ENCODE results near the gene TTC34.

TTC34 gene

DNA sequence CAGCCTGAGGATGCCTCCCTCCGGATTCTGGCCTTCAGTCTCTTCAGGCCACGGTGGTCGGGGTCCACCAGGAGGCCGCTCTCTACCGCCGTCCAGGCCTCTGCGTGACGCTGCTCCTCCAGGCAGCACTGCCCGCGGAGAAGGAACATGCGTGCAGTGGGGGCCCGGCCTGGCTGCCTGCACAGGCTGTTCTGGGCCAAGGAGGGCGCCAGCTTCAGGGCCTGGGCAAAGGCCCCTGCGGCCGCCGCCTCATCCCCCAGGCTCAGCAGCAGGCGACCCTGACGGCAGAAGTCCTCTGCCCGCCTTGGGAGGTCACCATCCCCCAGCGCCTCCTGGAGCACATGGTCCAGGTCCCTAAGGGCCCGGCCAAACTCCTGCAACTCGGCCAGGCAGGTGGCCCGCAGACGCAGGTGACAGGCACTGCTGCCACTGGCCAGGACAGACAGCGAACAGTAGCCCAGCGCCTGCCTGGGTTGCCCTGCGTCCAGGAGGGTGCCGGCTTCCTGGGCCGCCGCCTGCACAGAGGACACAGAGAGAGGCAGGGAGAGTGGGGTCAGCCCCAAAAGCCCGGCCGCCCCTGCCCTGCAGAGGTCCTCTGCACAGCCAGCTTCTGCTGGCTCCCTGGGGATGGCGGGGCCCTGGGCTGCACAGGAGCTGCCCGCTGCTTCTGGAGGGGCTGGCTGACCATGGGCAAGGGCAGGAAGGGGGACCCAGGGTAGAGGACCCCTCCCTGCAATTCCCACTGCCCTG, 159.9 kb downstream of the TTC34 start:
- DNase-seq (ENCODE audit: low spot score): no peak

DNA sequence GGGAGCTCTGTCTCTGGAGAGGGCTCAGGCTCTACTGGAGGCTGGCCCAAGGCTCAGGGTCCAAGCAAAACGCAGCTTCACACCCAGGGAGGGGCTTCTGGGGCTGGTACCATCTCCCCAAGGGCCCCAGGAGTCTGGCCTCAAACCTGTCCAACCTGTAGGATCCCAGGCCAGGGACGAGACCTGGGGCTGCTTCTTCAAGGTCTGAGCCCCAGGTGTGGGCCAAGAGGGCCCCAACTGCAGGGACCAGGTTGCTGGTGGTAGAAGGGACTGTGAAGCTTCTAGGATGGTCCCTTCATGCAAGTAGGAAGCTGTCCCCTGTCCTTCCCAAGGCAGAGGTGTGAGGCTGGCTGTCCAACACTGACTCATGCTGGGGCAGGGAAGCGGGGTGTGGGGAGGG, 160.9 kb downstream of the TTC34 start:
- DNase-seq (ENCODE audit: low spot score): no peak

DNA sequence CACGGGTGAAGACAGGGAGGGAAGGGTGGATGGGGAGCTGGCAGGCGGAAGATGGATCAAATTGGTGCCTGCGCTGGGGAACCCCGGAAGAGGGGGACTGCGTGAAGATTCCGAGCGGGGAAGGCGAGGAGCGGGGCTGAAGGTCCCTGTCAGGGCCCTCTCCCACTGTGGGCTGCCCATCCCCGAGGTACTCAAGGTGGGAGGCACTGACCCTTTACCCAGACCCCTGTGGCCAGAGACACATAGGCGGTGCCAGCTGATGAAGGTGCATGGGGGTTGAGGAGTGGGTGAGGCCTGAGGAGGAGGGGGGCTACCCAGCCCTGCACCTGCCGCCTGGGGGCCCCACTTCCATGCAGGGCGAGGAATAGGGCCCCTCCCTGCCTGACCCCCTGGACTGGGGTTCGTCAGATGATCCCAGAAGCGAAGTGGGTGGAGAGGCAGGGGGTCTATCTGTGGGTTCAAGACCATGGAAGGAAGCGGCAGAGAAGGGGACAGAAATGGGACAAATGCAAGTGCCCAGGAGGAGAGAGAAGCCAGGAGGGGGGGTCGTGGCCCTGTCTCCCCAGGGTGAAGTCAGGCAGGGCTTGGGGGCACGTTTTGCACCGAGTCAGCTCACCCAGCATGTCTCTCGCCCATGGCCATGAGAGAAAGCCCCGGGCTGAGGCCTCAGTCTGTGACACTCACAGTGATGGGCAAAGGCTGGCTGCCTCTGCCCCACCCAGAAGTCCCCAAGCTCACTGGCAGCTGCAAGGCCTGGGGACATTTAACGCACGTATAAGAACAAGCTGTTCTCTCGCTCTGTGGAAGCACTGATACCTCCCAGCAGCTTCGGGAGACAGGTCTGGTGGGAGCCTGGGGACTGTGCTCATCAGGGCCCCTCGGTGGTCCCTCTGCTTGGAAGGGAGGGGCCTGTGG, 161.6 kb downstream of the TTC34 start:
- no peak for DNase-seq (ENCODE audit: low spot score)

DNA sequence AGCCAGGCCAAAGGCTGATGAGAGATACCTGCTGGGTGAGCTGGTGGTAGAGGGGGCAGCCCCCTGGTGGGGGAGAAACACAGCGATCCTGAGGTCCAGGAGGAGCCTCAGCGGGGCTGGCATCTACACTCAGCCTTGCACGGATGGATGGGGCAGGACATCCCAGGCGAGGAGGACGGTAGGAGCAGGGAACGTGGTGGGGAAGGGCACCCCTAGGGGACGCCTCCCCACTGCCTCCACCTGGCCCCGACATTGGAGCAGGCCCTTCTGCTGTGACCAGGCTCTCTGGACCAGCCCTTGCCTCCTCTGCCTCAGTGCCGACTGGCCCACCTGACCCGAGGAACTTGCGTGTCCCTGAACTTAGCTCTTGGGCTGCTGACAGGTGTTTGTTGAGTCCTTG, 162.3 kb downstream of the TTC34 start:
- no peak for DNase-seq (ENCODE audit: low spot score)

DNA sequence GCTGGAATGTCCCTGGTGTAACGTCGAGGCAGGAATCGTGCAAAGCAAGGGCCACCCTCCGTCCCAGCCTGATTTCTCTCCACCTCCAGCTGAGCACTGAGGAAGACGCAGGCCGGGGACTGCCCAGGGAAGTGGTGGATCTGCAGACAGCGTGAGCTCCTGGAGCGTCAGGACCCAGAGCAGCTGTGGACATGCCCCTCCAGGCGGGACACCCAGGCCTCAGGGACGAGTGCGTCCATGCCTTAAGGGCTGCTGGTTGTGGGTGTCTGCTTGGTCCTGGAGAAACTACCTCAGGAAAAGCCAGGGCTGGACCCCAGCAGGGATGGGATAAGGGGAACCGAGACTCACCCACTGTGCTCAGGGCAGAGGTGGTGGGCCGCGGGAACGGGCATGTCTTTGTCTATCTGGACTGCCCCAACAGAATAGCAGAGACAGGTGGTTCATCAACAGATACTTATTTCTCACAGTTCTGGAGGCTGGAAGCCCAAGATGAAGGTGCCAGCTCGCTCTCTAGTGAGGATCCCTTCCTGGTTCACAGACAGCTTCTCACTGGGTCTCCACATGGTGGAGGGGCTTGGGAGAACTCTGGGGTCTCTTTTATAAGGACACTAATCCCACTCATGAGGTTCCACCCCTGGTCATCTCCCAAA, 162.9 kb downstream of the TTC34 start:
- DNase-seq (ENCODE audit: low spot score): no peak

DNA sequence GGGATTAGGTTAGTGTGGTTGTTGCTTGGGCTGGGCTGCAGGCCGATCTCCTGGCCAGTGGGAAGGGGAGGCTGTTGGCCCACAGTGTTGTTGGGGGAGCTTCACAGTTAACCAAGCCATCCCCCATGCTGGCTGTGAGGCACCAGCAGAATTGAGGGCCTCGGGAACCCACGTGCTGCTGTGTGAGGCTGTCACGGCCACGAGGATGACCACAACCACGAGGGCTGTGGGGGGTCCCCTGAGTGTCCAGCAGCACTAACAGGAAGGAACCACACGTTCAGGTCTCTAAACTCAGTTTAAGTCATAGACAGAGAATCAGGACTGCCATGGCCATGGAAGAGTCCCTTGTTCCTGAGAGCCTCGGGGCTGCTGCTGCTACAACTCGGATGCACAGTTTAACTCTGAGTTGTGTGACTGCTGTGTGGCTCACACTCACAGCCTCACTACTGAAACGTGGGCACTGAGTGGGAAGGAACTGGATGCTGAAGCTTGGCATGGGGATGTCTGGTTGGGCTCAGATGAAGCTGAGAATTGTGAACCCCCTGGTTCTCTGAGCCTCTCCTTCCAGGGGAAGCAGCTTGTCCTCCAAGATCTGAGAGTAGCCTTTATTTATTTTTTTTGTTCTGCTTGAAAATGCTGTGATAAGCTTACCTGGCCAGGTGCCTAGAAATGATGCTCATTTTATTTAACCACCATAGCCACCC, 163.9 kb downstream of the TTC34 start:
- no peak for DNase-seq (ENCODE audit: low spot score)

DNA sequence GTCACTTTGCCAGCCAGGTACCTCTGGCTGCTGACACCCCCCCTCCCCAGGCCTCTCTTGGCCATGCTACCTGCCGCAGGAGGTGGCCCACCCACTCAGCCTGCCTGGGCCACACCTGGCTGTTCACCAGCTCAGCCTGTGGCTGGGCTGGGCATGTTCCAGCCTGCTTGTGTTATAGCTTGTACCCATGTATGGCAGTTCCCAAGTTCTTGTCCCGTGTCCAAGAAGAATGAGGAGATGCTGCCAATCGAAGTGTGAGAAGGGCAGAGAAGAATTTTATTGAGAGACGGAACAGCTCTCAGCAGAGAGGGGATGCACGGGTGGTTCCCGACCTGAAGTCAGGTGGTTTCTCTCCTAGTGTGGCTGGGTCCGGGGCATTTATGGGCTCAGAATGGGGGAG, 164.8 kb downstream of the TTC34 start:
- DNase-seq (ENCODE audit: low spot score): no peak

DNA sequence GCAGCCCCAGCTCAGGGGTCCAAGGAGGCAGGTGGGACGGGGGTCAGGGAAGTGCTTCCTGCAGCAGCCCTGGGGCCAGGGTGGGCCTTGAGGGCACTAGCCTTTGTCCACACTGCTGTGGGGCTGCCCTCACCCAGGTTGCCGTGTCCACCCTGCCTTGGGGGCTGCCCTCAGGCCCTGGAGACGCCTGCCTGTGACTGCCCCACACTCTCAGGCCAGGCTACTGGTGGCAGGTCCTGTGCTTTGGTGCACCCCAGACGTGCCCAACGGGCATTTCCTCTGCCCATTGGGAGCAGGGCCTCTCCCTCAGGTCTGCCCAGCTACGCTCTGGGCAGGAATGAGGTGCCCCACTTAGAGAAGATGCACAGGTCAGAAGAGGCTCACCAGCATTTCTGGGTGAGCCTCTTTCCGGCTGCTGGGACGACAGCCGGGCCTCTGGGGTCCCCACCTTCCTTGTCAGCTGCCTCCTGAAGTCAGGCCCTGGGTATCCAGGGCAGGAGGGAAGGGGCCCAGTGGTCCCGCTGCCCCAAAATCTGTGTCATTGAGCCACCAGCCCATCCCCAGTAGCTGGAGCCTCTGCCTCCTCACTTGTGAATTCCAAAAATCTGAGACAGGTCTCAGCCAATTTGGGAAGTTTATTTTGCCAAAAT, 166.0 kb downstream of the TTC34 start:
- no peak for DNase-seq (ENCODE audit: low spot score)

DNA sequence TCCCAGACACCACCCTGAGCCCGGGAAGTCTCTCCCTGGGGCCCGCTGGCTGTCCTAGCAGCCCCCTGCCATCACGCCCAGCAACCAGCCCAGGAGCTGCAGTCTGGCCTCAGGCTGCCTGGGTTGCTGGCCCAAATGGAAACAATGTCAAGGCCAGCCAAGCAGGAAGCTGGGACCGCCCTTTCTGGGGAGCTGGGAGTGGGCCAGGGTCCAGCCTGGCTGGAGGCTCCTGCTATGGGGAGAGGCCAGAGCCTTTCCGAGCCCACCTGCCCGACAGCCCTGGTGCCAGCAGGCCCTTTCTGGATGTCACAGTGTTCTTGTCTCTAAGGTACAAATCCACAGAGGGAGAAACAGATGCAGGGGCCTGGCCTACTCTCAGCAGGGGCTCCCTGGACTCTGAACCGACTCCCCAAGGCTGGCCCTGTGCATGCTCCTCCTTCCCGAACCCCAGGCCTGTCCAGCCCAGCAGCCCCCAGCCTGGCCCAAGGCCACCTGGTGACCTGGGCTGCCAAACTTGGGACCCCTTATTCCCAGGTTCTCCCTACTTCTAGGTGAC, 167.5 kb downstream of the TTC34 start:
- DNase-seq (ENCODE audit: low spot score): no peak

DNA sequence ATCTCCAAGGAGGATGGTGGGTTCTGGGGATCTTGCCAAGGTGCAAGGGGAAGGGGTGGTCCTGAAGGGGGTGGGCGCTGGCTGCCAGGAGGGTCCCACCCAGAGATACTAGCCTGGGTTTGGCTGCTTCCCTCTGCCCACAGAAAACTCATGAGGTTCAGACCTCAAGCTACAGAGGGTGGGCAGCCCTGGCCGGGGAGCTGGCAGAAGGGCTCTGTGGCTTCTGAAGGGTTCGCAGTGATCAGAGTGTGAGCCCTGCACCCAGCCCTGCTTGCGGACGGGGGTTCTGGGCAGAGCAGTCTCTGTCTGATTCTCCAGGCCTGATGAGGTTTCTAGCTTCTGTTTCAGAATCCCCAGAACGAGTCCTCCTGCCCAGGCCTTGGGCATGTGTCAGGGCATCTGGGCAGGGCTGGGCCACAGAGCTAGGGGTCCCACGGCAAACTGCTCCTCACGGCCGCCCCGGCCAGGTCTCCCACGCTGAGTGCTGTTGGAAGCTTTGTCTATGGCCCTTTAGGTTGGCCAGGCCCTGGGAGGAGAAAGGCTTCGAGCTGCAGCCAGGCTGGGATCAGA, 168.0 kb downstream of the TTC34 start:
- DNase-seq (ENCODE audit: low spot score): no peak

DNA sequence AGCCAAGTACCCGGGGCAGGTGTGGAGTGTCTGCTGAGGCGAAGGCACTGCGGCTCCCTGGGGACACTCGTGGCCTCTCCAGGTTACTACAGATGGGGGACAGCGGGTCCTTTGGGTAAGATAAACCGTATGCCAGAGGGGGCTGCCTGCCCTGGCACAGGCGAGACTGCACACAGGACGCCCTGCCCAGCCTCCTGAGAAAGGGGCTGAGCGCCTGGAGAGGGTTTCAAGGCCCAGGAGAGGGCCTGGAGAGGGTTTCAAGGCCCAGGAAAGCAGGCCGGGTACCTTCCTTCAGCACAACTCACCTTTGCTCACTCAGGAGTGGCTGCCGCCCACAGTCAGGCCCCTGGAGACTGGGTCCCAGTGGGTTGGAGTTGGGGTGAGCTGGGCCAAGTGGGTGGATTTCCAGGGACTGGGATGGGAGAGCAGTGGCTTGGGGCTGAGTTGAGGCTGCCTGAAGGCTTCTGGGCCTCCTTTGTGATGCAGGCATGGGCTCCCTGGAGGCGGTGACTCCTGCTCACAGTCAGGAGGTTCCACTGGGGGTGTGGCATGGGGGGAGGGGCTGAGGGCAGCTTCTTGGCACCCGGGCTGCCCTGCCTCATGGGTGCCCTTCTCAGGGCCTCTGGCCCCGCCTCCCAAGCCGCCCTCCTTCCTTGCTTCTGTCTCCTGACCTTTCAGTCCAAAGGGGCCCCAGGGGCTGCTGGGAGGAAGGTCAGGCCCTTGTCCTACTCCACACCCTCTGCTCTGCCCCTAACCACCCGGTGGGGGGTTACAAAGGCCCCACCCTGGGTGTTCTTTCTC, 168.7 kb downstream of the TTC34 start, which contains the start of gene MMEL1:
Gene MMEL1 (minus strand): TSS at position 456 of the 801 bp plus-strand sequence. CDS start 3,532 bp downstream, outside the sequence.
- DNase-seq (ENCODE audit: low spot score): no peak

DNA sequence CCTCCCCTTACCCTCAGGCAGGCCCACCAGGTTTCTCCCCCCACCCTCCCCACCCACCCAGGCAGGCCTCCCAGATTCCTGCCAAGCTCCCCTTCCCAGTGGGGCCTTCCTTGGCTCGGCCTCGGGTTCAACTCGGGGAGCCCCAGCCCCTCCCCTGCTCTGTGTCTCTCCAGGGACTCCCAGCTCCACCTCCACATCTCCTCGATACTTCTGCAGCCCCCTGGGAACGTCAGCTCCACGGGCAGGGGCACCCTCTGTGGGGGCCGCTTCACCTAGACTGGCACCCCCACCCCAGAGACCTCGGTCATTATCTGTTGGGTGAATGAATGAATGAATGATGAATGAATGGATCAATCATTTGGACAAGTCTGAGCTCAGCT, 169.5 kb downstream of the TTC34 start:
- no peak for DNase-seq (ENCODE audit: low spot score)

DNA sequence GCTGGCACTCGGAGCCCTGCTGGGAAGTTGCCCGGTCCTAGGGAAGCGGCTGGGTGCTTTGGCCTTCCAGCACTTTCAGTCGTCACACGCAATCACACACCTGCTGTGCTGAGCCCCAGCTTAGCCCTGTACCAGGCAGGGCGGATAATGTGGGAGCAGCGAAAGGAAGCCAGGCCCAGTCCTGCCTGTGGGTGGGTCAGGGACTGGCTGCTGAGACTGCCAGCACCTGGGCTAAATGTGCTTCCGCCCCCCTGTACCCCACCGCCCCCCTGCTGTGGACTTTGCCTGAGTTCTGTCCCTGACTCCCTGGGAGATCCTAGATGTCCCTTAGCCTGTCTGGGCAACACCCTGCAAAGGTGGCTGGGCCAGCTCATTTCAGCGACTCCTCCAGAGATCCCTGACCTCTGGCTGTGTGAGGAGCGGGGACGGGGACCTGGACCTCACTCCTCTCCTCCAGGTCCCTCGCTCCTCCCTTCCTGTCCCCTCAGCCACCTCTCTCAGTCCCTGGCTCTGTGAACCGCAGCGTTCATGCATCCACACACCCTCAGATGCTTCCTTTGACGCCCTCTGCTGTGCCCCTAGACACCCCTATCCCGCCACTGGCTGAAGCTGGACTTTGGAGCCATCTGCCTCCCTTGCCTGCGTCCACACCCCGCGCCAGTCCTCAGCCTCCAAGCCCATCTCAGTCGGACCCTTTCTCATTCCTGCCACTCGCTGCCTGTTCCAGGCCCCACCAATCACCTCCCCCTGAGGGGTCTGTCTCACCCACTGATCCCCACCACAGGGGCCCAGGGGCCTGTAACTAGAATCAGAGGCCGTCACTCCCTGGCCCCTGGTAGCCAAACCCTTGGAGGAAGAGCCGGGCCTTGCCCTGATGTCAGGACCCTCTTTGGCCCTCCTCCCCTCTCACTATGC, 170.1 kb downstream of the TTC34 start:
- DNase-seq (ENCODE audit: low spot score): no peak

DNA sequence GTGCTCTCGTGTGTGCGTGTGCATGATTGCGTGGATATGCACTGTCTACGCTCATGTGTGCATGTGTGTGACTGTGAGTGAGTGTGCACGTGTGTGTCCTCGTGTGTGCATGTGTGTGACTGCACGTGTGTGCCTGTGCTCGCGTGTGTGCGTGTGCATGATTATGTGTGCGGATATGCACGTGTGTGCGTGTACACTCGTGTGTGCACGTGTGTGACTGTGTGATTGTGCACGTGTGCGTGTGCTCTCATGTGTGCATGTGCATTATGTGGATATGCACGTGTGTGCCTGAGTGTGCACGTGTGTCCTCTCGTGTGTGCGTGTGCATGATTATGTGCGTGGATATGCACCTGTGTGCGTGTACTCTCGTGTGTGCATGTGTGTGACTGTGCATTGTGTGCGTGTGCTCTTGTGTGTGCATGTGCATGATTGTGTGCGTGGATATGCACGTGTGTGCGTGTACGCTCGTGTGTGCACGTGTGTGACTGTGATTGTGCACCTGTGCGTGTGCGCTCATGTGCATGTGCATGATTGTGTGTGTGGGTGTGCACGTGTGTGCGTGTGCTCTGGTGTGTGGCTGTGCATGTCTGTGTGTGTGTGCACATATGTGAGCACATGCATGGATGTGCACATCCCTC, 170.9 kb downstream of the TTC34 start:
- no peak for DNase-seq (ENCODE audit: low spot score)

DNA sequence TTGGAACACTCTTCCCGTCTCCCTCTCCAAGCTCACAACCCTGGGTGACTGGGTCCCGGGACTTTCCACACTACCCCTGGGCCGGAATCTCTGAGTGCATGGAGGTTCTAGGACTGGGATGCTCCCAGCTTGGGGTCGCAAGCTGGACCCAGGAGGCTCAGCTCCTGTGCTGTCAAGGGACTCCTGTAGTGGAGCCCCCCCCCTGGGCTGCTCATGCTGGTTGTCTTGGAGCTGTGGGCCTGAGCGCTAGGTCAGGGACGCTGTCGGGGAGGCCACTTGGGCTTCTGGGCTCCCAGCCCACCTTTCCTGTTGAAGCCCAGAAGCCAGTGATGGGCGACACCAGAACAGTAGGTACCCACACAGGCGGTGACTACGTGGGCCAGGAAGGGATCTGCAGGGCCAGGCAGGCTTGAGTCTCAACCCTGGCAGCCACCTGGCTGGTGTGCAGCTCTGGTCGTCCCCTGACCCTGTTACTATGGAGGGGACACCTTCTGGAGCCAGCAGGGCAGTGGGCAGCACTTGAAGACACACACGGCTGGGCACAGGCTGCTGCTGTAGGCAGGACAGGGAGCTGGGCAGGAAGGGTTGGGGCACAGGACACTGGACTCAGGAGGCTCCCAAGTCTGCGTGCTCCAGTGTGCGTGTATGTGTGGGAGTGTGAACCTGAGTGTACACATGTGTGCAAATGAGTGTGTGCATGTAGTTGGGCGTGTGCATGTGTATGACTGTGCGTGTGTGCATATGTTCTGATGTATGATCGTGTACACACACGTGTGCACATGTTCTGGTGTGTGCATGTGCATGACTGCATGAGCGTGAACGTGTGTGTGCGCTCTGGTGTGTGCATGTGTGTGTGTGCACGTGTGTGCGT, 171.6 kb downstream of the TTC34 start:
- DNase-seq (ENCODE audit: low spot score): no peak

DNA sequence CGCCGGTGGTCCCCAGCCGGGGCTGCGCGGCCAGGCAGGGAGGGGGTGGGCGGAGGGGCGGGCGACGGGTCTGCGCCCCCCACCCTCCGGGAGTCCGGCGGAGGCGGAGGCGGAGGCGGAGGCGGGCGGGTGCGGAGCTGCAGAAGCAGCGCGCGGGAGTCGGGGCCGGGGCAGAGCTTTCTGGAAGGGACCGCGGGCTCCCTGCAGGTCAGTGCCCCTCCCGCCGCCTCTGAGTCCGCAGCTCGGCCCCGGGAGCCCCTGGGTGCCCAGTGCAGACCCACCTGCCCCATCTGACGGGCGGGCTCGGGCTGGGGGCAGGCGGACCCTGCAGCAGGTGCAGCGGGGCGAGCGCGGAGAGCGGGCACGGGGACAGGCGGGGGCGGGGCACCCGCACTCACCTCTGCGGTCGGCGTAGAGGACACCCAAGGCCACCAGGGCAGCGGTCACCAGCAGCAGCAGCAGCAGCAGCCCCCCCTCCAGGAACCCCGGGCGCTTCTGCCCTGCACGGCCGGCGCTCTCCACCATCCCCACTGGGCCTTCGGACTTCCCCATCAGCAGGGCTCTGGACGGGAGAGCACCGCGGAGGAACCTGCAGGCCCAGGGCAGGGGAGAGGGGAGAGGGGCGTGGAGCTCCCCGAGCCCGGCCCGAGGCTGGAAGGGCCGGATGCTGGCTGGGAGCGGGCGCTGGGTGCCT, 172.4 kb downstream of the TTC34 start:
- no peak for DNase-seq (ENCODE audit: low spot score)

All from hematopoietic multipotent progenitor cell treated with erythropoietin and hydrocortisone succinate and interleukin-3 and kit ligand, for 15 days (in vitro differentiated cells).